Thyroid gland (tissue), 4 donors: ENCODE results near the gene TAS2R41. TPM values are rescaled to one million over a fixed set of nuclear protein-coding genes. Genes with fewer than 3 reads are reported as not detected.

Experiments used
- DNase-seq, 2 donors: peaks; one replicate each; pipeline ENCODE4 v3.0.0-alpha.2; 2019
- H3K27ac ChIP-seq, 3 donors: fragments of 200-600 bp; sonication (generic); 1 replicate in 2 of 3; 2 replicates in 1 of 3; pipeline ENCODE4 v1.5.1; 2016 to 2019; ENCODE audit warnings: mild to moderate bottlenecking in 1 of 3, moderate library complexity in 1 of 3
- H3K27me3 ChIP-seq: fragments of 200-600 bp; sonication (generic); one replicate; pipeline ENCODE4 v1.5.1; 2019
- H3K36me3 ChIP-seq, 2 donors: fragments of 200-600 bp; sonication (generic); one replicate each; pipeline ENCODE4 v1.5.1; 2016 to 2019
- H3K4me1 ChIP-seq, 2 donors: fragments of 200-600 bp; sonication (generic); one replicate each; pipeline ENCODE4 v1.5.1; 2017 to 2019
- H3K4me3 ChIP-seq, 3 donors: fragments of 200-600 bp; sonication (generic); replicated peaks in 1 of 3; 1 replicate in 2 of 3; 2 replicates in 1 of 3; pipeline ENCODE4 v1.5.1; 2016; ENCODE audit warnings: mild to moderate bottlenecking in 1 of 3
- H3K9me3 ChIP-seq: fragments of 200-600 bp; sonication (generic); one replicate; pipeline ENCODE4 v1.5.1; 2017
- POLR2A ChIP-seq, 2 donors: fragments of 450-650 bp; IDR thresholded peaks; one replicate each; pipeline ENCODE4 v1.6.1; 2017; ENCODE audit warnings: antibody characterized with exemption in 2 of 2, mild to moderate bottlenecking in 2 of 2, moderate library complexity in 1 of 2
- WGBS, 2 donors: methylation state at CpG; one replicate each; pipeline ENCODE4 v1.1.5; 2017; 5-methylcytosine and 5-hydroxymethylcytosine counted together
- intact Hi-C: fragments of 100-400 bp; cut with DNase I; formaldehyde crosslinking; loops from one replicate; pipeline ENCODE4 v1.15.1; 2023
- total RNA-seq, 4 donors: library from RNA; depleted of rRNA; stranded (reverse); fragments of >200 nt; gene quantifications; one replicate each; pipeline ENCODE4 v1.2.3, GENCODE V29; 2016
- TF ChIP-seq, protein P1 (sequence below), 6 experiments: fragments of 200-600 bp in 3 of 6; fragments of 450-650 bp in 3 of 6; sonication (generic) in 3 of 6; IDR thresholded peaks; one replicate each; pipeline ENCODE4 v1.5.1; 2016 to 2019; ENCODE audit warnings: antibody characterized with exemption in 6 of 6, mild to moderate bottlenecking in 2 of 6, inconsistent platforms in 1 of 6, moderate library complexity in 1 of 6

Gene TAS2R41
- total RNA-seq, 4 donors from 2014 or later = not detected

DNA sequence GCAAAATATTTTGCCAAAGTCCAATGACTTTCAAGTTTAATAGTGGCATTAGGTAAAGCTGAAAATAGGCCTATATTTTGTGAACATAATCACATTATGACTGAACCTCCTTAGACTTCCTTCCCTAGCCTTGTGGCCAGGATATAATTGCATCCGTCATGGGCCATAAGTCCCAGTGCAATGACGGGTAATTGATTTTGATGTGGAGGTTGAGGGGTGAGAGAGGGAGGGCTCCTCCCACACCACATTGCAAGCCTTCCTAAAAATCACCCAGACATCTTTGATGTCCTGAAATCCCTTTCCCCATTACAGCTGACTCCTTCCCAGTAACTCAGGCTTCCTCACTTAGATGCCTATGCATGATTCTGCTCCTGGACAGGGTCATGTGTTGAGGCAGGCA lies 25.6 kb downstream of the TAS2R41 start:
- H3K36me3 ChIP-seq = no peaks in the 10 kb centered on the region
- 90 to 91% methylated on average over 2 of the region's 2 CpGs for WGBS, 2 donors

DNA sequence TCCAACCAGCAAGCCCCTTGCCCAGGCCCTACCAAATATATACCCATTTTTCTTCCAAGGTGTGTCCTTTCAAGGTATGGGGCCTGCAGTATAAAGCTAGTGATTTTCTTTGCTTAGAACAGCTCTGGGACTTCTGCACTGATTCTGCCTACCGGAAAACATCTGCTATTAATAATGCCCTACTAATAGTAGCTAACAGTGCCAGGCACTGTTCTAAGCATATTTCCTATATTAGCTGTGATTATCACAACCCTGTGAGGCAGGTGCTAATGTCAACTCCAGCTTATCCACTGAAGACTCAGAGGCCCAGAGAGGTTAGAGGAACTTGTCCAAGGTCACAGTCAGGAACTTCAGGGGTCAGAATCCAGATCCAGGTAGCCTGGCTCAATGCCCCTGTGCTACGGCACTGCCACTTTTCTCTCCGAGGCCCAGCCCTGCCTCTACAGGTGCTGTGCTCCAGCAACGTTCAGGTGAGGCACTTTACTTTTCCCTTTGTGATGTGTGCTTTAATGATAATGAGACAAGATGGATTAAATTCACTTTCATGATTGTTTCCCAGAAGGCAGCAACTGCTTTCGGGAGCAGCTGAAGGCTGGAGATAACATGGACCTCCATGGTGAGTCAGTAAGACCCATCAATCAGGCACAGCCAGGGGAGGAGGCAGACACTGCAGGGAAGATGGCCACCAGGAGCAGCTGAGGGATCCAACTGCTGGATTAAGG lies 26.7 kb downstream of the TAS2R41 start:
- Histone ChIP-seq H3K4me3 (no peak overlapping the region), H3K27me3 (no peaks in the 10 kb centered on the region), H3K4me1 (peaks cover 0 to 6% of the 10 kb centered on the region in 2 donors), H3K36me3 (no peaks in the 10 kb centered on the region), H3K9me3 (no peaks in the 10 kb centered on the region), H3K27ac (no peak overlapping the region)
- TF ChIP-seq, protein P1, sequence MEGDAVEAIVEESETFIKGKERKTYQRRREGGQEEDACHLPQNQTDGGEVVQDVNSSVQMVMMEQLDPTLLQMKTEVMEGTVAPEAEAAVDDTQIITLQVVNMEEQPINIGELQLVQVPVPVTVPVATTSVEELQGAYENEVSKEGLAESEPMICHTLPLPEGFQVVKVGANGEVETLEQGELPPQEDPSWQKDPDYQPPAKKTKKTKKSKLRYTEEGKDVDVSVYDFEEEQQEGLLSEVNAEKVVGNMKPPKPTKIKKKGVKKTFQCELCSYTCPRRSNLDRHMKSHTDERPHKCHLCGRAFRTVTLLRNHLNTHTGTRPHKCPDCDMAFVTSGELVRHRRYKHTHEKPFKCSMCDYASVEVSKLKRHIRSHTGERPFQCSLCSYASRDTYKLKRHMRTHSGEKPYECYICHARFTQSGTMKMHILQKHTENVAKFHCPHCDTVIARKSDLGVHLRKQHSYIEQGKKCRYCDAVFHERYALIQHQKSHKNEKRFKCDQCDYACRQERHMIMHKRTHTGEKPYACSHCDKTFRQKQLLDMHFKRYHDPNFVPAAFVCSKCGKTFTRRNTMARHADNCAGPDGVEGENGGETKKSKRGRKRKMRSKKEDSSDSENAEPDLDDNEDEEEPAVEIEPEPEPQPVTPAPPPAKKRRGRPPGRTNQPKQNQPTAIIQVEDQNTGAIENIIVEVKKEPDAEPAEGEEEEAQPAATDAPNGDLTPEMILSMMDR (IDR thresholded peaks at IDR 0.05) = no peak
- no peak for TF ChIP-seq POLR2A (IDR thresholded peaks at IDR 0.05)
- DNase-seq = no peak
- intact Hi-C loops = no loop called here
- 91 to 93% methylated on average over 5 of the region's 5 CpGs for WGBS, 2 donors

More for the DNA sequence above, 25.6 kb downstream of the TAS2R41 start:
- DNase-seq = no peak
- no peaks in the 10 kb centered on the region for H3K27me3 ChIP-seq
- H3K4me1 ChIP-seq = peaks cover 0 to 7% of the 10 kb centered on the region in 2 donors
- H3K9me3 ChIP-seq = no peaks in the 10 kb centered on the region
- no peak overlapping the region for H3K4me3 ChIP-seq
- intact Hi-C loops = no loop called here
- H3K27ac ChIP-seq = no peak overlapping the region
- no peak for TF ChIP-seq POLR2A (IDR thresholded peaks at IDR 0.05)
- TF ChIP-seq, protein P1 (IDR thresholded peaks at IDR 0.05) = no peak

- no peak for DNase-seq
- H3K27me3 ChIP-seq = no peaks in the 10 kb centered on the region
- H3K36me3 ChIP-seq = no peaks in the 10 kb centered on the region
- H3K27ac ChIP-seq = no peak overlapping the region
- no peak overlapping the region for H3K4me3 ChIP-seq
- peaks cover 0 to under 1% of the 10 kb centered on the region in 2 donors for H3K4me1 ChIP-seq
- intact Hi-C loops = no loop called here
- H3K9me3 ChIP-seq = no peaks in the 10 kb centered on the region
- no peak for TF ChIP-seq POLR2A (IDR thresholded peaks at IDR 0.05)
- TF ChIP-seq, protein P1 (IDR thresholded peaks at IDR 0.05) = no peak
Measured at GRCh38 chr7:143504937-143505297, 27.2 kb downstream of the TAS2R41 start.

GRCh38 chr7:143505838-143506237 lies 28.2 kb downstream of the TAS2R41 start:
- no peak for TF ChIP-seq POLR2A (IDR thresholded peaks at IDR 0.05)
- TF ChIP-seq, protein P1 (IDR thresholded peaks at IDR 0.05) = no peak
- intact Hi-C loops = no loop called here
- no peak overlapping the region for H3K4me3 ChIP-seq
- DNase-seq = no peak
- no peaks in the 10 kb centered on the region for H3K4me1 ChIP-seq
- no peaks in the 10 kb centered on the region for H3K36me3 ChIP-seq
- no peak overlapping the region for H3K27ac ChIP-seq
- no peaks in the 10 kb centered on the region for H3K27me3 ChIP-seq
- 65 to 84% methylated on average over 2 of the region's 2 CpGs for WGBS, 2 donors
- no peaks in the 10 kb centered on the region for H3K9me3 ChIP-seq

DNA sequence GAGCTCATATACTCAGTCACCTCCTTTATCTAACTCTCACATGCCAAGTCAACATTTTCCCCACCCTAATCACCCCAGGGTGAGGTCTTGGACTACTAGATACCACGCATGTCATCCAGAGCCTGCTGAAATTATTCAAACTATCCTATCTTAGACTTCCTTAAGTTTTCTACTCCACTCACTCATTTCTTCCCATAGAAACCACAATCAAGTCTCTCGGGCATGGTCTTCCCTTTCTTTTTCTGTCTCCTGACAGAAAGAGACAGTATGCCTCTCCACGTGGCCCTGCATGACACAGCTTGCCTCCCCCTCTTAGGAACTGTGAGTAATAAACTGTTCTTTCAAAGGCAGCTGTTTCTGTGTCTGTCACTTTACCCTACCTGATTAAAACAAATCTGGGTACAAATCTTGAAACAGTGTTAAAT lies 29.4 kb downstream of the TAS2R41 start:
- Histone ChIP-seq H3K4me3 (no peak overlapping the region), H3K9me3 (no peaks in the 10 kb centered on the region), H3K27ac (no peak overlapping the region), H3K4me1 (no peaks in the 10 kb centered on the region), H3K27me3 (no peaks in the 10 kb centered on the region), H3K36me3 (no peaks in the 10 kb centered on the region)
- TF ChIP-seq, protein P1 (IDR thresholded peaks at IDR 0.05) = no peak
- no peak for TF ChIP-seq POLR2A (IDR thresholded peaks at IDR 0.05)
- 73 to 78% methylated on average over 3 of the region's 3 CpGs for WGBS, 2 donors
- intact Hi-C loops = no loop called here
- DNase-seq = no peak
